PFSK-1 (cell line): ENCODE results near the gene SS18L1.

Source experiments
- POLR2AphosphoS5 ChIP-seq: IDR thresholded peaks from 2 replicates; pipeline ENCODE4 v1.6.1; 2012; ENCODE audit warnings: low read depth, mild to moderate bottlenecking, control low read depth, low read length, moderate library complexity
- REST ChIP-seq, 2 experiments: IDR thresholded peaks; 2 replicates each; pipeline versions ENCODE4 v1.6.1 to v1.8.0; 2011 to 2012; ENCODE audit warnings: low read depth in 2 of 2, low read length in 2 of 2, control low read depth in 1 of 2, inconsistent platforms in 1 of 2, mild to moderate bottlenecking in 1 of 2, moderate library complexity in 1 of 2; ENCODE audit not compliant: insufficient read depth in 1 of 2
- SIN3A ChIP-seq: IDR thresholded peaks from 2 replicates; pipeline ENCODE4 v1.6.1; 2012; ENCODE audit warnings: mild to moderate bottlenecking, low read length, moderate library complexity, borderline replicate concordance; ENCODE audit not compliant: insufficient read depth
- TAF1 ChIP-seq: IDR thresholded peaks from 2 replicates; pipeline ENCODE4 v1.6.1; 2012; ENCODE audit warnings: low read length, control low read depth, borderline replicate concordance; ENCODE audit not compliant: insufficient read depth

- no peak for TF ChIP-seq POLR2AphosphoS5
- TF ChIP-seq REST (IDR thresholded peaks at IDR 0.05; ENCODE audit: insufficient read depth in 1 of 2, low read depth in 2 of 2, low read length in 2 of 2): no peak
- no peak for TF ChIP-seq TAF1
- no peak for TF ChIP-seq SIN3A
These were observed 6.2 kb downstream of the SS18L1 start for GRCh38 chr20:62149532-62150309.
